A549 (cell line): ENCODE measurements around the gene SERBP1. TPM values are rescaled to one million over a fixed set of nuclear protein-coding genes. Genes with fewer than 3 reads are reported as not detected.
"Not testable (repeated sequence)": the region's sequence is repeated elsewhere in the genome, so short reads cannot be mapped to it uniquely, and the experiment has no call there.

ENCODE experiments used
- ATAC-seq, 2 experiments: fragments of 200-7000 bp in 1 of 2; fragments of >200 bp in 1 of 2; cut with Nextera tagmentation in 1 of 2; cut with Tn5 transposase in 1 of 2; 3 replicates each; pipeline versions ENCODE4 v1.8.0 to v1.9.1; 2018 to 2020; ENCODE audit warnings: mild to moderate bottlenecking in 1 of 2, moderate library complexity in 1 of 2
- CTCF ChIA-PET: fragments of 300-600 bp; sonication (Branson Sonifier 250); formaldehyde crosslinking; extraction: SDS; loops from one replicate; lab custom pipeline; 2021; ENCODE audit warnings: antibody characterized with exemption, inconsistent platforms; lab: Yijun Ruan, JAX
- POLR2A ChIA-PET: fragments of 350-600 bp; formaldehyde crosslinking; extraction: SDS; loops from one replicate; lab custom pipeline; 2021; ENCODE audit warnings: antibody characterized with exemption, inconsistent platforms; lab: Yijun Ruan, JAX
- DNase-seq, 2 experiments: peaks; one replicate each; pipeline versions ENCODE4 v3.0.0 to v3.0.0-alpha.2; 2011 to 2016; ENCODE audit warnings: low read depth in 1 of 2, low spot score in 1 of 2
- FAIRE-seq: peaks from 2 replicates; lab custom pipeline; 2011; peaks lifted over from hg19 to GRCh38; lab: Jason Lieb, UNC
- H3K27ac ChIP-seq, 2 experiments: fragments of >200 bp; sonication (Bioruptor Twin); formaldehyde crosslinking; 3 replicates each; pipeline ENCODE4 v1.5.1; 2016 to 2017
- H3K4me1 ChIP-seq: fragments of >200 bp; sonication (Bioruptor Twin); formaldehyde crosslinking; 3 replicates; pipeline ENCODE4 v1.6.1; 2016
- H3K4me2 ChIP-seq: fragments of >200 bp; sonication (Bioruptor Twin); formaldehyde crosslinking; 3 replicates; pipeline ENCODE4 v1.6.1; 2016
- H3K4me3 ChIP-seq: fragments of >200 bp; sonication (Bioruptor Twin); formaldehyde crosslinking; 3 replicates; pipeline ENCODE4 v1.5.1; 2016
- H3K9me3 ChIP-seq: fragments of >200 bp; sonication (Bioruptor Twin); formaldehyde crosslinking; 3 replicates; pipeline ENCODE4 v1.6.1; 2016
- BHLHE40 ChIP-seq: IDR thresholded peaks from 2 replicates; pipeline ENCODE4 v1.6.1; 2012; ENCODE audit warnings: low read depth, low read length, inconsistent platforms
- CBX2 ChIP-seq: fragments of 200-600 bp; sonication (generic); IDR thresholded peaks from 2 replicates; pipeline ENCODE4 v1.6.1; 2016; ENCODE audit warnings: low read depth, mild to moderate bottlenecking, borderline replicate concordance
- CBX8 ChIP-seq: fragments of 200-600 bp; sonication (generic); IDR thresholded peaks from 2 replicates; pipeline ENCODE4 v1.6.1; 2016
- EHMT2 ChIP-seq: fragments of 200-600 bp; sonication (generic); IDR thresholded peaks from 2 replicates; pipeline ENCODE4 v1.6.1; 2016; ENCODE audit warnings: antibody characterized with exemption, low read depth, mild to moderate bottlenecking, moderate library complexity
- FOSB ChIP-seq: fragments of 250-450 bp; sonication (Bioruptor Pico); IDR thresholded peaks from 2 replicates; pipeline ENCODE4 v1.5.0; 2020; ENCODE audit warnings: mild to moderate bottlenecking, moderate library complexity
- FOSL2 ChIP-seq, 2 experiments: fragments of 450-650 bp in 1 of 2; fragments of >200 bp in 1 of 2; sonication (Bioruptor Twin) in 1 of 2; formaldehyde crosslinking; IDR thresholded peaks; 2 replicates each; pipeline versions ENCODE4 v1.5.0 to v1.6.1; 2016 to 2020; ENCODE audit warnings: mild to moderate bottlenecking in 1 of 2, moderate library complexity in 1 of 2
- FOXS1 ChIP-seq: fragments of 250-450 bp; sonication (Bioruptor Pico); IDR thresholded peaks from 2 replicates; pipeline ENCODE4 v1.5.0; 2020; ENCODE audit warnings: mild to moderate bottlenecking, moderate library complexity
- GATA3 ChIP-seq: IDR thresholded peaks from 2 replicates; pipeline ENCODE4 v1.6.1; 2012; ENCODE audit warnings: borderline replicate concordance
- HDAC2 ChIP-seq: fragments of 200-600 bp; sonication (generic); IDR thresholded peaks from 2 replicates; pipeline ENCODE4 v1.6.1; 2016
- HOXA7 ChIP-seq: fragments of 250-450 bp; sonication (Bioruptor Pico); IDR thresholded peaks from 2 replicates; pipeline ENCODE4 v1.5.0; 2020; ENCODE audit warnings: mild to moderate bottlenecking, moderate library complexity
- HOXB5 ChIP-seq: fragments of 250-450 bp; sonication (Bioruptor Pico); IDR thresholded peaks from 2 replicates; pipeline ENCODE4 v1.5.0; 2020; ENCODE audit warnings: mild to moderate bottlenecking, moderate library complexity
- JUNB ChIP-seq: fragments of >200 bp; sonication (Bioruptor Twin); formaldehyde crosslinking; IDR thresholded peaks from 2 replicates; pipeline ENCODE4 v1.6.1; 2016
- KDM5A ChIP-seq: fragments of 200-600 bp; sonication (generic); IDR thresholded peaks from 2 replicates; pipeline ENCODE4 v1.6.1; 2016; ENCODE audit warnings: antibody characterized with exemption, mild to moderate bottlenecking
- MYC ChIP-seq: IDR thresholded peaks from 2 replicates; pipeline ENCODE4 v1.6.1; 2012; ENCODE audit warnings: mild to moderate bottlenecking, inconsistent platforms, low read length, improper control_type of control experiment, borderline replicate concordance
- NPAS2 ChIP-seq: fragments of 250-450 bp; sonication (Bioruptor Pico); IDR thresholded peaks from 2 replicates; pipeline ENCODE4 v1.8.0; 2022; ENCODE audit warnings: mild to moderate bottlenecking, moderate library complexity, borderline replicate concordance
- POLR2AphosphoS2 ChIP-seq: conservative IDR thresholded peaks from 2 replicates; pipeline ENCODE4 v1.6.1; 2012; ENCODE audit warnings: low read length, improper control_type of control experiment, inconsistent platforms
- RAD21 ChIP-seq, 2 experiments: fragments of >200 bp in 1 of 2; sonication (Bioruptor Twin) in 1 of 2; formaldehyde crosslinking in 1 of 2; IDR thresholded peaks in 1 of 2; conservative IDR thresholded peaks in 1 of 2; 2 replicates in 1 of 2; 3 replicates in 1 of 2; pipeline ENCODE4 v1.6.1; 2012 to 2018; ENCODE audit warnings: inconsistent platforms in 1 of 2
- RCOR1 ChIP-seq: fragments of 150-350 bp; IDR thresholded peaks from 2 replicates; pipeline ENCODE4 v1.6.1; 2014; ENCODE audit warnings: antibody characterized with exemption, low read length, low read depth
- RFX5 ChIP-seq: fragments of 450-650 bp; IDR thresholded peaks from 2 replicates; pipeline ENCODE4 v1.7.1; 2014; ENCODE audit warnings: antibody characterized with exemption, mild to moderate bottlenecking, moderate library complexity
- SMC3 ChIP-seq: fragments of >200 bp; sonication (Bioruptor Twin); formaldehyde crosslinking; IDR thresholded peaks from 3 replicates; pipeline ENCODE4 v1.6.1; 2018; ENCODE audit warnings: inconsistent platforms
- SREBF2 ChIP-seq: fragments of 450-650 bp; IDR thresholded peaks from 2 replicates; pipeline ENCODE4 v1.6.1; 2014; ENCODE audit warnings: mild to moderate bottlenecking, moderate library complexity
- TP53 ChIP-seq: fragments of 250-450 bp; sonication (Bioruptor Pico); IDR thresholded peaks from 2 replicates; pipeline ENCODE4 v1.5.0; 2021; ENCODE audit warnings: mild to moderate bottlenecking, moderate library complexity
- ZNF302 ChIP-seq: fragments of 250-450 bp; sonication (Bioruptor Pico); IDR thresholded peaks from 2 replicates; pipeline ENCODE4 v1.9.0; 2021; ENCODE audit warnings: inconsistent platforms, mild to moderate bottlenecking, moderate library complexity
- ZSCAN20 ChIP-seq: fragments of 250-450 bp; sonication (Bioruptor Pico); IDR thresholded peaks from 2 replicates; pipeline ENCODE4 v1.8.0; 2022; ENCODE audit warnings: mild to moderate bottlenecking, moderate library complexity
- WGBS: methylation state at CpG from one replicate; pipeline ENCODE4 v1.1.6; 2017; ENCODE audit errors: missing lambda C conversion rate; 5-methylcytosine and 5-hydroxymethylcytosine counted together
- polyA plus RNA-seq, 4 experiments: library from polyadenylated mRNA; depleted of rRNA in 3 of 4; stranded (reverse); fragments of >200 nt; fragmentation: RNase III in 1 of 4; extraction: RNeasy Plus Mini Kit Qiagen cat#74134 plus additional on column Dnase treatment in 1 of 4; gene quantifications; 2 replicates in 3 of 4; 3 replicates in 1 of 4; pipeline ENCODE4 v1.2.3, GENCODE V29; 2011 to 2017
- TF ChIP-seq, protein P1 (sequence below): fragments of >200 bp; sonication (Bioruptor Twin); formaldehyde crosslinking; IDR thresholded peaks from 3 replicates; pipeline ENCODE4 v1.5.1; 2016
- TF ChIP-seq, protein P2 (sequence below): fragments of 150-350 bp; IDR thresholded peaks from 2 replicates; pipeline ENCODE4 v1.6.1; 2014; ENCODE audit warnings: low read depth, mild to moderate bottlenecking, low read length
- TF ChIP-seq, protein P3 (sequence below): fragments of >200 bp; sonication (Bioruptor Twin); formaldehyde crosslinking; IDR thresholded peaks from 2 replicates; pipeline ENCODE4 v1.6.1; 2016
- TF ChIP-seq, protein P4 (sequence below): IDR thresholded peaks from 2 replicates; pipeline ENCODE4 v1.6.1; 2012

The SERBP1 gene
- polyA plus RNA-seq, 2 of the 4 experiments (the other 2 are of a cell fraction), result 237 to 333 TPM

DNA sequence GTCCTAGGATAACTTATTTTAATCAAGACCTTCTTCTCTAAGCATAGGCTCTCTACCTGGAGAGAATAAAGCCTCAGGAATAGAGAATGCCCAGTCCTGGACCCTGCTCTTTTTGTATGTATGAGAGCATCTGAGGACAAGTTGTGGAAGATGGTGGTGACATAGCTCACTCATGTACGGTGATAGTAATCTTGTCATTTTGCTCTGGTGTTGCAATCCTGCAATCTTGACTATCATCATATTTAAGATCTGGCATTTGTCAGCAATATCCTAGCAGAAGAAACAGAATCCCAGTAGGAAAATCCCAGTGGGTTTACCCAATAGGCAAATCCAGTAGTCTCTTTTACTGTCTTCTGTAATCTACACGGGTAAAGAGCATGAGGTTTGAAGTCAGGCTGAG lies 21.6 kb upstream of the SERBP1 start (continued):
- TF ChIP-seq MYC (no peak), RCOR1 (no peak), ZNF302 (CRISPR knock-in tag) (no peak)
- TF ChIP-seq, protein P1, sequence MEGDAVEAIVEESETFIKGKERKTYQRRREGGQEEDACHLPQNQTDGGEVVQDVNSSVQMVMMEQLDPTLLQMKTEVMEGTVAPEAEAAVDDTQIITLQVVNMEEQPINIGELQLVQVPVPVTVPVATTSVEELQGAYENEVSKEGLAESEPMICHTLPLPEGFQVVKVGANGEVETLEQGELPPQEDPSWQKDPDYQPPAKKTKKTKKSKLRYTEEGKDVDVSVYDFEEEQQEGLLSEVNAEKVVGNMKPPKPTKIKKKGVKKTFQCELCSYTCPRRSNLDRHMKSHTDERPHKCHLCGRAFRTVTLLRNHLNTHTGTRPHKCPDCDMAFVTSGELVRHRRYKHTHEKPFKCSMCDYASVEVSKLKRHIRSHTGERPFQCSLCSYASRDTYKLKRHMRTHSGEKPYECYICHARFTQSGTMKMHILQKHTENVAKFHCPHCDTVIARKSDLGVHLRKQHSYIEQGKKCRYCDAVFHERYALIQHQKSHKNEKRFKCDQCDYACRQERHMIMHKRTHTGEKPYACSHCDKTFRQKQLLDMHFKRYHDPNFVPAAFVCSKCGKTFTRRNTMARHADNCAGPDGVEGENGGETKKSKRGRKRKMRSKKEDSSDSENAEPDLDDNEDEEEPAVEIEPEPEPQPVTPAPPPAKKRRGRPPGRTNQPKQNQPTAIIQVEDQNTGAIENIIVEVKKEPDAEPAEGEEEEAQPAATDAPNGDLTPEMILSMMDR, result no peak

DNA sequence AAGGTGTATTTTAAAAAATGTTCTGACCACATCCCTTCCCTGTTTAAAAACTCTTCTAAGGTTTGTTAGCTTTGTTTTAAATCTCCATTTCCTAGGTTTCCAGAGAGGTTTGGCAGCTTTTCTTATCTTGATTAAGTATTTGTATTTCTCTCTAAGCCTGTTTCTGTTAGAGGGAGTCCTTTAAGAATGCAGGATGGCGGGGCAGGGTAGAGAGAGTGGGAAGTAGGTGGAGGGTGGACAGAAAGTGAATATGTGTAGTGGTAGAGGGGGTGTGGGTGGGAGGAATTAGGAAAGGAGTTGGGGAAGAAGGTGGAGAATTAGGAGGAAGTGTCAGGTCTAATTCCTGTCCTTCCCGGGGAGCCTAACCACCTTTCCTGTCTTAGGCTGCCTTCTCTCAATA lies 21.2 kb upstream of the SERBP1 start:
- DNase-seq, result no peak
- H3K4me3 ChIP-seq, result no peak overlapping the region
- 46% methylated on average over 2 of the region's 2 CpGs for WGBS
- H3K9me3 ChIP-seq, result no peaks in the 10 kb centered on the region
- no peak for FAIRE-seq
- no peak for ATAC-seq
- no peak for TF ChIP-seq CBX8
- TF ChIP-seq TP53 (CRISPR knock-in tag), result no peak
- TF ChIP-seq BHLHE40, result no peak
- TF ChIP-seq HOXA7 (CRISPR knock-in tag), result no peak
- CTCF ChIA-PET, result interaction anchor here (1.7 kb wide), 1 partner anchor 13 kb away, joined by 4 read pairs; no protein-coding TSS in a partner anchor
- no peaks in the 10 kb centered on the region for H3K4me1 ChIP-seq
- H3K27ac ChIP-seq, result no peak overlapping the region
- H3K4me2 ChIP-seq, result no peak overlapping the region
- POLR2A ChIA-PET, result no interaction called here

DNA sequence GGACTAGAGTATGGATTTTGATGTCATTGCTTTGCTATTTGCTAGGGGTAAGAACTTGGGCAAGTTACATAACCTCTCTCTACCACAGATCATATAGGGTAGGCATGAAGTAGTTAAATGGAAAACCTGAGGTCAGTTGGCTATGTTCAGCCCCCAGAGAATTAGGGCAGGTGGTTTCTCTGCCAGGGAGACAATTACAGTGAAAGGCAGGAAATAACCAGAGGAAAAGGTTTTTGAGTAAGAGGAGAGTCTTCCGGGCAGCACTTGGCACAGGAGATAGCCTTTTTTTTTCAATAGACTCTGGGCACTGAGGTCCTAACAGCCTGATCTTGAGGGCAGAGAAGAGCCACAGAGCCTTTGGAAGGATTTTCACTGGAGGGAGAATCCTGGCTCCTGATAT lies 16.7 kb upstream of the SERBP1 start:
- no peaks in the 10 kb centered on the region for H3K4me1 ChIP-seq
- ChIA-PET CTCF (no interaction called here), POLR2A (no interaction called here)
- no peak for DNase-seq
- ATAC-seq, result no peak
- H3K4me3 ChIP-seq, result no peak overlapping the region
- H3K4me2 ChIP-seq, result no peak overlapping the region
- H3K9me3 ChIP-seq, result no peaks in the 10 kb centered on the region
- TF ChIP-seq NPAS2 (CRISPR knock-in tag) (no peak), EHMT2 (no peak), FOSL2 (IDR thresholded peaks at IDR 0.05) (no peak), FOSL2 (CRISPR knock-in tag; IDR thresholded peaks at IDR 0.05) (no peak), POLR2AphosphoS2 (no peak), SREBF2 (no peak), HOXB5 (no peak), HDAC2 (no peak), KDM5A (no peak), FOXS1 (no peak), SMC3 (no peak), RFX5 (no peak), FOSB (CRISPR knock-in tag) (no peak), CBX2 (no peak), JUNB (no peak), RAD21 (conservative IDR thresholded peaks at IDR 0.05 in 1 of 2, IDR thresholded peaks at IDR 0.05 in 1 of 2) (no peak), GATA3 (no peak), ZSCAN20 (no peak)
- TF ChIP-seq, protein P2, sequence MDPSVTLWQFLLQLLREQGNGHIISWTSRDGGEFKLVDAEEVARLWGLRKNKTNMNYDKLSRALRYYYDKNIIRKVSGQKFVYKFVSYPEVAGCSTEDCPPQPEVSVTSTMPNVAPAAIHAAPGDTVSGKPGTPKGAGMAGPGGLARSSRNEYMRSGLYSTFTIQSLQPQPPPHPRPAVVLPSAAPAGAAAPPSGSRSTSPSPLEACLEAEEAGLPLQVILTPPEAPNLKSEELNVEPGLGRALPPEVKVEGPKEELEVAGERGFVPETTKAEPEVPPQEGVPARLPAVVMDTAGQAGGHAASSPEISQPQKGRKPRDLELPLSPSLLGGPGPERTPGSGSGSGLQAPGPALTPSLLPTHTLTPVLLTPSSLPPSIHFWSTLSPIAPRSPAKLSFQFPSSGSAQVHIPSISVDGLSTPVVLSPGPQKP, result no peak
- TF ChIP-seq, protein P3, sequence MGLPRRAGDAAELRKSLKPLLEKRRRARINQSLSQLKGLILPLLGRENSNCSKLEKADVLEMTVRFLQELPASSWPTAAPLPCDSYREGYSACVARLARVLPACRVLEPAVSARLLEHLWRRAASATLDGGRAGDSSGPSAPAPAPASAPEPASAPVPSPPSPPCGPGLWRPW, result no peak
- TF ChIP-seq, protein P4, sequence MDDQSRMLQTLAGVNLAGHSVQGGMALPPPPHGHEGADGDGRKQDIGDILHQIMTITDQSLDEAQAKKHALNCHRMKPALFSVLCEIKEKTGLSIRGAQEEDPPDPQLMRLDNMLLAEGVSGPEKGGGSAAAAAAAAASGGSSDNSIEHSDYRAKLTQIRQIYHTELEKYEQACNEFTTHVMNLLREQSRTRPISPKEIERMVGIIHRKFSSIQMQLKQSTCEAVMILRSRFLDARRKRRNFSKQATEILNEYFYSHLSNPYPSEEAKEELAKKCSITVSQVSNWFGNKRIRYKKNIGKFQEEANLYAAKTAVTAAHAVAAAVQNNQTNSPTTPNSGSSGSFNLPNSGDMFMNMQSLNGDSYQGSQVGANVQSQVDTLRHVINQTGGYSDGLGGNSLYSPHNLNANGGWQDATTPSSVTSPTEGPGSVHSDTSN, result no peak
- H3K27ac ChIP-seq, result no peak overlapping the region
- FAIRE-seq, result no peak
- 57% methylated on average over 1 of the region's 1 CpG for WGBS

DNA sequence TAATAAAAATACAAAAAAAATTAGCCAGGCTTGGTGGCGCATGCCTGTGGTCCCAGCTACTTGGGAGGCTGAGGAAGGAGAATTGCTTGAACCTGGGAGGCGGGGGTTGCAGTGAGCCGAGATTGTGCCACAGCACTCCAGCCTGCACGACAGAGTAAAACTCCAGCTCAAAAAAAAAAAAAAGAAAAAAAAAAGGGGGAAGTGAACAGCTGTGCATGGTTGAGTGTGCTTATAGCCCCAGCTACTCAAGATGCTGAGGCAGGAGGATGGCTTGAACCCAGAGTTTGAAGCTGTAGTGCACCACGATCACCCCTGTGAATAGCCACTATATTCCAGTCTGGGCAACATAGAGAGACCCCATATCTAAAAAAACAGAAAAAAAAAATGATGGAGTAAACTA lies 15.8 kb upstream of the SERBP1 start:
- FAIRE-seq, H3K4me2 ChIP-seq, H3K4me3 ChIP-seq, ATAC-seq, DNase-seq, CTCF ChIA-PET, H3K9me3 ChIP-seq, H3K27ac ChIP-seq, POLR2A ChIA-PET, H3K4me1 ChIP-seq: not testable (repeated sequence)
- 29% methylated on average over 5 of the region's 5 CpGs for WGBS
